WTC11 (cell line): ENCODE results near the gene PPP1R9A. TPM values are rescaled to one million over a fixed set of nuclear protein-coding genes. Genes with fewer than 3 reads are reported as not detected.

Experiments used
- ATAC-seq: fragments of 200-7000 bp; cut with Tn5 transposase; 2 replicates; pipeline ENCODE4 v1.10.0; 2021; ENCODE audit warnings: mild to moderate bottlenecking, moderate library complexity
- CTCF ChIA-PET: fragments of 300-600 bp; sonication (Branson Sonifier 250); formaldehyde crosslinking; loops from one replicate; lab custom pipeline; 2021; ENCODE audit warnings: antibody characterized with exemption; lab: Charles Lee
- POLR2A ChIA-PET: fragments of 350-600 bp; sonication (Branson Sonifier 250); formaldehyde crosslinking; loops from one replicate; lab custom pipeline; 2021; ENCODE audit warnings: antibody characterized with exemption; lab: Charles Lee
- DNase-seq: peaks from one replicate; pipeline ENCODE4 v3.0.0; 2021; ENCODE audit warnings: low spot score
- H3K27ac Mint-ChIP-seq: 2 replicates; pipeline ENCODE4 v1.8.0; 2021; ENCODE audit warnings: mixed read lengths
- H3K27me3 Mint-ChIP-seq: 2 replicates; pipeline ENCODE4 v1.8.0; 2021; ENCODE audit warnings: low read depth, mild to moderate bottlenecking, moderate library complexity, mixed read lengths
- H3K36me3 Mint-ChIP-seq: 2 replicates; pipeline ENCODE4 v1.8.0; 2021; ENCODE audit warnings: mixed read lengths
- H3K4me1 Mint-ChIP-seq: 2 replicates; pipeline ENCODE4 v1.8.0; 2022; ENCODE audit warnings: mixed read lengths
- H3K4me3 Mint-ChIP-seq: 2 replicates; pipeline ENCODE4 v1.8.0; 2021; ENCODE audit warnings: mild to moderate bottlenecking, moderate library complexity, mixed read lengths
- H3K9me3 Mint-ChIP-seq: 2 replicates; pipeline ENCODE4 v1.8.0; 2021; ENCODE audit warnings: mixed read lengths
- ATF3 ChIP-seq: sonication (generic); formaldehyde crosslinking; conservative IDR thresholded peaks from 2 replicates; pipeline ENCODE4 v1.8.1; 2022; ENCODE audit warnings: mild to moderate bottlenecking, missing genetic modification reagents
- CBFB ChIP-seq: sonication (generic); formaldehyde crosslinking; IDR thresholded peaks from 2 replicates; pipeline ENCODE4 v1.8.1; 2022; ENCODE audit warnings: mild to moderate bottlenecking, low read depth, missing genetic modification reagents
- E2F5 ChIP-seq: sonication (generic); formaldehyde crosslinking; IDR thresholded peaks from 2 replicates; pipeline ENCODE4 v1.8.1; 2022; ENCODE audit warnings: mild to moderate bottlenecking, moderate library complexity, missing genetic modification reagents
- ELF4 ChIP-seq: sonication (generic); formaldehyde crosslinking; IDR thresholded peaks from 2 replicates; pipeline ENCODE4 v1.8.1; 2022; ENCODE audit warnings: low read depth, mild to moderate bottlenecking, moderate library complexity, missing genetic modification reagents
- EMX1 ChIP-seq: fragments of 250-450 bp; sonication (Bioruptor Pico); IDR thresholded peaks from 2 replicates; pipeline ENCODE4 v1.8.0; 2021; ENCODE audit warnings: mild to moderate bottlenecking
- FOXP4 ChIP-seq: sonication (generic); formaldehyde crosslinking; IDR thresholded peaks from 2 replicates; pipeline ENCODE4 v1.8.0; 2022; ENCODE audit warnings: mild to moderate bottlenecking, missing genetic modification reagents
- GABPB1 ChIP-seq: sonication (generic); formaldehyde crosslinking; IDR thresholded peaks from 2 replicates; pipeline ENCODE4 v1.8.1; 2023; ENCODE audit warnings: mild to moderate bottlenecking, missing genetic modification reagents
- JAZF1 ChIP-seq: fragments of 250-450 bp; sonication (Bioruptor Pico); IDR thresholded peaks from 2 replicates; pipeline ENCODE4 v1.9.0; 2021; ENCODE audit warnings: moderate library complexity, mild to moderate bottlenecking, inconsistent platforms
- MAX ChIP-seq: sonication (generic); formaldehyde crosslinking; IDR thresholded peaks from 2 replicates; pipeline ENCODE4 v1.8.0; 2022; ENCODE audit warnings: mild to moderate bottlenecking, missing genetic modification reagents
- MLX ChIP-seq: sonication (generic); formaldehyde crosslinking; IDR thresholded peaks from 2 replicates; pipeline ENCODE4 v1.8.1; 2023; ENCODE audit warnings: mild to moderate bottlenecking, missing genetic modification reagents, moderate library complexity
- NR1H2 ChIP-seq: sonication (generic); formaldehyde crosslinking; IDR thresholded peaks from 2 replicates; pipeline ENCODE4 v1.9.0; 2021; ENCODE audit warnings: mild to moderate bottlenecking, moderate library complexity, missing genetic modification reagents
- NR3C1 ChIP-seq: sonication (generic); formaldehyde crosslinking; conservative IDR thresholded peaks from 2 replicates; pipeline ENCODE4 v1.8.1; 2023; ENCODE audit warnings: low read depth, mild to moderate bottlenecking, missing genetic modification reagents
- OVOL2 ChIP-seq: fragments of 250-450 bp; sonication (Bioruptor Pico); IDR thresholded peaks from 2 replicates; pipeline ENCODE4 v1.9.0; 2021; ENCODE audit warnings: mild to moderate bottlenecking, borderline replicate concordance
- RELA ChIP-seq: sonication (generic); formaldehyde crosslinking; IDR thresholded peaks from 2 replicates; pipeline ENCODE4 v1.8.1; 2022; ENCODE audit warnings: missing genetic modification reagents, mild to moderate bottlenecking, borderline replicate concordance
- RORB ChIP-seq: fragments of 250-450 bp; sonication (Bioruptor Pico); IDR thresholded peaks from 2 replicates; pipeline ENCODE4 v1.9.0; 2021; ENCODE audit warnings: mild to moderate bottlenecking
- TCF7 ChIP-seq: sonication (generic); formaldehyde crosslinking; IDR thresholded peaks from 2 replicates; pipeline ENCODE4 v1.8.0; 2022; ENCODE audit warnings: mild to moderate bottlenecking, low read depth, missing genetic modification reagents, moderate library complexity
- TEAD4 ChIP-seq: sonication (generic); formaldehyde crosslinking; IDR thresholded peaks from 2 replicates; pipeline ENCODE4 v1.8.0; 2022; ENCODE audit warnings: mild to moderate bottlenecking, missing genetic modification reagents
- ZNF121 ChIP-seq: sonication (generic); formaldehyde crosslinking; IDR thresholded peaks from 2 replicates; pipeline ENCODE4 v1.8.0; 2023; ENCODE audit warnings: missing genetic modification reagents
- ZNF232 ChIP-seq: sonication (generic); formaldehyde crosslinking; IDR thresholded peaks from 2 replicates; pipeline ENCODE4 v1.8.0; 2022; ENCODE audit warnings: mild to moderate bottlenecking, missing genetic modification reagents
- ZNF396 ChIP-seq: fragments of 250-450 bp; sonication (Bioruptor Pico); IDR thresholded peaks from 2 replicates; pipeline ENCODE4 v1.8.0; 2021; ENCODE audit warnings: mild to moderate bottlenecking, moderate library complexity, borderline replicate concordance
- ZNF423 ChIP-seq: fragments of 250-450 bp; sonication (Bioruptor Pico); IDR thresholded peaks from 2 replicates; pipeline ENCODE4 v2.1.2; 2022; ENCODE audit warnings: mild to moderate bottlenecking, moderate library complexity
- ZNF671 ChIP-seq: fragments of 250-450 bp; sonication (Bioruptor Pico); IDR thresholded peaks from 2 replicates; pipeline ENCODE4 v1.8.0; 2021; ENCODE audit warnings: mild to moderate bottlenecking
- total RNA-seq: library from RNA; stranded (reverse); gene quantifications from 3 replicates; pipeline ENCODE4 v1.2.3, GENCODE V29; 2021

PPP1R9A gene
- total RNA-seq, 1 experiment from 2014 or later, result 16.8 TPM

- CTCF ChIA-PET, result interaction anchor here (1.1 to 1.7 kb wide), 4 partner anchors 72 to 364 kb away, joined by 3 to 7 read pairs (median 5); partner anchors contain the start of gene PON3
- TF ChIP-seq ZNF423 (CRISPR knock-in tag), result no peak
- TF ChIP-seq ZNF232 (CRISPR knock-in tag), result no peak
- TF ChIP-seq MLX (CRISPR knock-in tag), result no peak
- ATAC-seq (no peak), DNase-seq (no peak)
- POLR2A ChIA-PET, result no interaction called here
- no peaks in the 10 kb centered on the region for H3K36me3 Mint-ChIP-seq
- H3K9me3 Mint-ChIP-seq, result peaks cover 18% of the 10 kb centered on the region; the same call in 1 of the 2 replicates
- H3K4me1 Mint-ChIP-seq, result no peaks in the 10 kb centered on the region
- no peak overlapping the region for H3K27ac Mint-ChIP-seq
- H3K4me3 Mint-ChIP-seq, result no peak overlapping the region
- peaks cover 15% of the 10 kb centered on the region for H3K27me3 Mint-ChIP-seq
These were observed 416.2 kb downstream of the PPP1R9A start for GRCh38 chr7:95323410-95324129.

GRCh38 chr7:95324431-95324830, 417.0 kb downstream of the PPP1R9A start, which contains the start of gene PON1:
Gene PON1 (minus strand): TSS chr7:95324532. CDS start chr7:95324475, 57 bp downstream.
- peak within 1 kb of the TSS; percentile 33; the same call in 1 of the 2 replicates for H3K4me3 Mint-ChIP-seq
- TF ChIP-seq RORB (no peak), RELA (CRISPR knock-in tag) (no peak), MAX (no peak), EMX1 (CRISPR knock-in tag) (no peak), CBFB (CRISPR knock-in tag) (no peak), TCF7 (no peak), FOXP4 (no peak), ATF3 (CRISPR knock-in tag) (no peak), ZNF121 (CRISPR knock-in tag) (no peak), NR3C1 (CRISPR knock-in tag) (no peak), ZNF671 (no peak), ZNF232 (CRISPR knock-in tag) (no peak), OVOL2 (CRISPR knock-in tag) (no peak), GABPB1 (CRISPR knock-in tag) (no peak), NR1H2 (CRISPR knock-in tag) (no peak), E2F5 (CRISPR knock-in tag) (no peak)
- H3K4me1 Mint-ChIP-seq, result no peaks in the 10 kb centered on the region
- no peaks in the 10 kb centered on the region for H3K36me3 Mint-ChIP-seq
- ATAC-seq, result peak; percentile 93
- H3K27ac Mint-ChIP-seq, result no peak within 1 kb of the TSS
- peaks cover 15% of the 10 kb centered on the region for H3K27me3 Mint-ChIP-seq
- H3K9me3 Mint-ChIP-seq, result peaks cover 18% of the 10 kb centered on the region; the same call in 1 of the 2 replicates
- ChIA-PET CTCF (interaction anchor here (1.0 to 1.7 kb wide), 5 partner anchors 18 to 187 kb away, joined by 3 to 7 read pairs (median 4); partner anchors contain the start of gene PON3), POLR2A (no interaction called here)
- DNase-seq, result peak; percentile 40

- no peak overlapping the region for H3K27ac Mint-ChIP-seq
- no peak for TF ChIP-seq TEAD4
- no peak for TF ChIP-seq E2F5 (CRISPR knock-in tag)
- TF ChIP-seq JAZF1 (CRISPR knock-in tag), result no peak
- no peak for TF ChIP-seq ZNF396
- no peak for TF ChIP-seq ELF4 (CRISPR knock-in tag)
- TF ChIP-seq NR3C1 (CRISPR knock-in tag), result no peak
- TF ChIP-seq, all 79 proteins: peak for 0
- ATAC-seq, result no peak
- DNase-seq, result no peak
- peaks cover 3% of the 10 kb centered on the region for H3K4me1 Mint-ChIP-seq
- H3K9me3 Mint-ChIP-seq, result peaks cover 18% of the 10 kb centered on the region; the same call in 1 of the 2 replicates
- H3K4me3 Mint-ChIP-seq, result no peak overlapping the region
- H3K27me3 Mint-ChIP-seq, result peaks cover 15% of the 10 kb centered on the region
- H3K36me3 Mint-ChIP-seq, result no peaks in the 10 kb centered on the region
- ChIA-PET POLR2A (no interaction called here), CTCF (no interaction called here)
These were observed 420.0 kb downstream of the PPP1R9A start for GRCh38 chr7:95327356-95327755.
